Activated T-cell treated with anti-CD3 and anti-CD28 coated beads for 4 hours (primary cell): Measurements from ENCODE around the gene PTCH1.

Experiments
- DNase-seq: peaks from one replicate; pipeline ENCODE4 v3.0.0-alpha.2; 2020

The PTCH1 gene

DNA sequence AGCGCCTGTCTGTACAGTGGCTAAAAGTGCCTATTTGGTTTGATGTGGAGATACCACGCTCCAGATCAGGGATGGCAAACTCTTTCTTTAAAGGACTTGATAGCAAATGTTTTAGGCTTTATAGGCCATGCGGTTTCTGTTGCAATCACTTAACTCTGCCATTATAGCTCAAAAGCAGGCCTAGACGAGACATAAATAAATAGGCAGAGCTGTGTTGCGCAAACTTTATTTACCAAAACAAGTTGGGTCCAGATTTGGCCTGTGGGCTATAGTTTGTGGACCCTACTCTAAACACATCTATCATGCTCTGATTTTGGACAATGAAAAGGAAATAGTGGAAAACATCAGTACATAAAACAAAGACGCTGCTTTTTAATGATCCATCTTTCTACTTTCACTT, 79.2 kb downstream of the PTCH1 start:
- no peak for DNase-seq

DNA sequence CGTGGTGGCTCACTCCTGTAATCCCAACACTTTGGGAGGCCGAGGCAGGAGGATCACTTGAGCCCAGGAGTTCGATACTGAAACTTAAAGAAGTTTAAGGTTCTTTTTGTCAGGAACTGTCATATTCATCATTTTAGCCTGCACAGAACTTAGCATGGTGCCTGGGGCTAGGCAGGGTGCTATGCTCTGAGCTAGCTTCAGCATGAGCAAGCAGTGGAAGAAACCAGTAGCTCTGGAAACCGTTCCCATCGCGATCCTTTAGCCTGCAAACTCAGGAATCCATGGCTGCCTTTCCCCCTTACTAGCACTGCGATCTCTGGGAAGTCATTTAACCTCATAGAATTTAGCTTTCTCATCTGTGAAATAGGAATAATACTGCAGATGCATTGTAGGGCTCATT, 80.4 kb downstream of the PTCH1 start:
- DNase-seq = no peak

DNA sequence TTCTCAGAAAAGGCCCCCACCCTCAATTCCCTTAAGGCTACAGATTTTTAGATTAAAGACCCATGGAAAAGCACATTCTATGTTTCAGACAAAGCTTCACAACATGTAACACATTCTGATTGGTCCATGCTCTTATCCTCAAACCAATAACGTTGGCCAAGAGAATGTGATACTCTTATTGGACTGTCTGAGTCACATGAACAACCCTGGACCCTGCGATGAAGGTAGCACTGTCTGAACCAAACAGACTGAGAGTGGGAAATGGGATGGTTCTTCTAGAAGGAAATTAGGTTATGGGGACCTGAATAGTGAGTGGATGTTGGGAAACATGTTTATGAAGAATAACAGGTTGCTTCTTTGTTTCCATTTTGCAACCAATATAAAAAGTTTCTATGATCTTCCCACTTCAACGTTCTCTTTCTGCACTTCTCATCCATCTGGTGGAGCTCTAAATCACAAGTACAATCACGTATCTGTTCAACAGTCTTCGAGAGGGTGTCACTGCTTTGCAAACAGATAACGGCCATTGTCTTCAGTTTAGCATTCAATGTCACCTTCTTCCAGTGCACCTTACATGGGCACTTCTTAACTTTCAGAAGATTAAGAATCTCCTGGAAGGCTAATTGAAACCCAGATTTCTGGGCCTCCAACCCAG, 81.6 kb downstream of the PTCH1 start:
- no peak for DNase-seq

DNA sequence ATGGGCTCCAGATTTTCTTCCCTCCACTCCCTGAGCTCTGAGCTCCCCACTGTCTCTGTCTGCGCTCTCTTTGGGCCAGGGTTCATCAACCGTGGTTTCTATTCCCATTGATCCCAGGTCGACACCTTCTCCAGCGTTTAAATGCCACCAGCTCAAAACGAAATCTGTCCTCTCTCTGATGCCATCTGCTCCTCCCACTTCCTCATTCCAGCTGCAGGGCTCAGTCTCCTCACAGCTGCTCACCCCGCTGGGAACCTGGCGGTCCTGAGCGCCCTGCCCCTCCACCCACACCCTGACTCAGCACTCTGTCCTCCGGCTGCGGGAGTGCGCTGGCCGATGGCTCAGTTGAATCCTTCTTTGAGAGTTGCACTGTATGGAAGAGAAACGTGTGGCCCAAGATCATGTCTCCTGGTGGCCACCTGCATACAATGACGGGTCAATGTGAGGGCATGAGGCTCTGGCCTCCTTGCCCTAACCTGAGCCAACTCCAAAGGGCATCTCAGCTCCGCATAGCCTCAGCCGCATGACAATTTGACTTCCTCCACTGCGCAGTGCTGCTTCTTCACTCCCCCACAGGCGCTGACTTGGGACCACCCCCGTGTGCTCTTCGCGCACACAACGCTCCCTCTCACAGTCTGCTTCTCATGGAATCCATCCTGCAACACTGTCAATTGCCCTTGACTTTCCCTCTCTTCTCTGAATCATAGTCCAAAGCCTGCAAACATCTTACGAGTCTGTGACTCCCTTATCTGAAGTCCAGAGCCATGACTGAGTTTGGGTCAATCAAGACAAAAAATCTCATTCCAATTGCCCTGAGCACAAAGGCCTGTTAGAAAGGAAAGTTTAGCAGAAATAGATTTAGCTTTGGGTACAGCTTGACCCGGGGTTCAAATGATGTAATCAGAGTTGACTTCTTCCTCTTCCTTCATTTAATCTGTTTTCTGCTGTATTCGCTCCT, 82.4 kb downstream of the PTCH1 start:
- no peak for DNase-seq

DNA sequence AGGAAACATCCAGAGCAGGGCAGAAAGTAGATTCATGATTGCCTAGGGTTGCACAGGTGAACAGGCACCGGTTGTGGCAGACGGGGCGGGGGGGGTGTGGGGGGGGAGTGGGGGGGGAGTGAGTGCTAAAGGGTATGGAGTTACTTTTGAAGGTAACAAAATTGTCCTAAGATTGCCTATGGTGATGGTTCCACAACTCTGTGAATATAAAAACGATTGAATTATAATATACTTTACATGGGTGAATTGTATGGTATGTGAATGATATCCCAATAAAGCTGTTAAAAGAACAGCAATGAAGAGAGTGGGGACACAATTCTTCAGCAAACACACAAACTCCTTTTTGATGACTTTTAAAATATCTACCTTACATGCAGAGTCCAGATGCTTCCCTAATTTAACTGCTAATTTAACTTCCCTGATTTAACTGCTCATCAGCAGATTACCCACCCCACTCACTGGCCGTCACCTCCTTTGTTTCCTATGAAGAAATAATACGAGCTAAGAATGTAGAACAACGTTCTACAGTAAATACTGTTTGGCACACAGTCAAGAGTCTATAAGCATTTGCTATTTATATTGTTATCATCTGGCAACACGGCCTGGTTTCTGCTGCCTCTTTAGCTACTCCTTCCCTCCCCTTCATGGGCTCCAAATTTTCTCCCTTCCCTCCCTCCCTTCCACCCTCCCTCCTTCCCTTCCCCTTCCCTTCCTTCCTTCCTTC, 83.5 kb downstream of the PTCH1 start:
- no peak for DNase-seq

DNA sequence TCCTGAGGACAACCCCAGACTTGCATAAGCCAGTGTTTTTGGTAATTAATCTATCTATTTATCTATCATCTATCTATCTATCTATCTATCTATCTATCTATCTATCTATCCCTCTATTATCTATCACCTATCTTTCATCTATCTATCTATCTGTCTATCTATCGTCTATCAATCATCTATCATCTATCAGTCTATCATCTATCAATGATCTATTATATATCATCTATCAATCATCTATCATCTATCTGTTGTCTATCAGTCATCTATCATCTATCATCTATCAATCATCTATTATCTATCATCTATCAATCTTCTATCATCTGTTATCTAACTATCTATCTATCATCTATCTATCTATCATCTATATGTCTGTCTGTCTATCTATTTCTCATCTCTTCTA, 85.5 kb downstream of the PTCH1 start:
- DNase-seq = no peak

DNA sequence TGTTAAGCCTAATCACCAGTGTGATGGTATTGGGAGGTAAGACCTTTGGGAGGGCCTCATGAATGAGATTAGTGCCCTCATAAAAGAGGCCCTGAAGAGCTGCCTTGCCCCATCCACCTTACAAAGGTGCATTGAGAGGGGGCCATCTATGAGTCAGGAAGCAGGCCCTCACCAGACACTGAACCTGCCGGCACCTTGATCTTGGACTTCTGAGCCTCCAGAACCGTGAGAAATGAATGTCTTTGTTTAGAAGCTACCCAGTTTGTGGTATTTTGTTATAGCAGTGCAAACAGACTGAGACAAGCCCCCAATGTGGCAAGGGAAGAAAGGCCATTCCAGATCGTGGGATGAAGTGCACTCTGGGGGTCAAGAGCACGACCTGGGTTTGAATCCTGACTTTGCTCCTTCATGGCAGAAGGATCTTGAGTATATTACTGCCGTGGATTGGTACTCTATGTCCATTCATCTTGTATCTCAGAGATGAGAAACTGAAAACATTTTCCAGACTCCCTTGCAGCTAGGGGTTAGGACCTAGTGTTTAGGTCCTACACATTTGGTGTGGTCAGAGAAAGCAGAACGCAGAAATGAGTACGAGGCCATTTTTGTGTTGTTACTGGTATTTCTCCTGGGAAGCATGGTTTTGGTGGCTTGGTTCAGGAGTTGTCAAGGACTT, 86.7 kb downstream of the PTCH1 start:
- no peak for DNase-seq

DNA sequence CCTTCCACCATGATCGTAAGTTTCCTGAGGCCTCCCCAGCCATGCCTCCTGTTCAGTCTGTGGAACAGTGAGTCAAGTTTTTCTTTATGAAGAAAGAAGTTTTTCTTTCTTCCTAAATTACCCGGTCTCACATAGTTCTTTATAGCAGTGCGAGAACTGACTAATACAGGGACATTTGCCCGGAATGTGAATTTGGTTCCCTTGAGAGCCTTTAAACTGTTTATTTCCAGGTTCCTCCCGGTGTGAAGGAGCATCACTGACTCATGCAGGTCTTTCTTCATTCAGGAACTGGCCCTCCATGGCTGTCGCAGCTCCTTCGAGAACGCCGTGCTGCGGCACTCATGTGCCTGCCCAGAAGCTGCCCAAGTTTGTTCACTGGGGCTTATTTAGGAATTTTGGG, 87.7 kb downstream of the PTCH1 start:
- DNase-seq = no peak

DNA sequence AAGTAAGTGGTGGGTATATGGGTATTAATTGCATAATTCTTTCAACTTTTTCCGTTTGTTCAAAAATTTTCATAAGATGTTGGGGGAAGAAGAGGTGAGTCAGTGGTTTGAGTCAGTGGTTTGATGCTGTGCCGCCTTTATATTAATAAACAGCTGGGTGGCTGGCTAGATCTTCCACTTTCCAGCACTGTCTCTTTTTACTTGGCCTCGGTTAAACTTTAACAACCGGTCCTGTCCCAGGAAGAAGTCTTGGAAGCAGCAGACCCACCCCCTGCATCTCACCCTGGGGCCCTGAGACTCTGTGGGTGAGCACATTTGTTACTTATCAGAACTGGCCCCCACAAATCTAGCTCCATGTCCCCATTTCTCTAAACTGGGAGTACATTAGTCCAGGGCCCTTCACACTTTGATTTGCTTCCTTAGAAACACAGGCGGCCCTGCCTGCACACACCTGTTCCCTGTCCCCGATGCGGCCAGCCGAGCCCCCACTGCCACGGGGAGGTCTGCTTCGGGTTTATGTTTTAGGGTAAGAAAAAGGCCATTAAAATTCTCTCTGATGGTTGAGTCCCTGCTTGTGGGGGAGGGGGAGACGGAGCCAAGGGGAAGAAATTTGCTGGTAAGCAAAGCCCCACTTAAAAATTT, 90.7 kb downstream of the PTCH1 start:
- DNase-seq = no peak

DNA sequence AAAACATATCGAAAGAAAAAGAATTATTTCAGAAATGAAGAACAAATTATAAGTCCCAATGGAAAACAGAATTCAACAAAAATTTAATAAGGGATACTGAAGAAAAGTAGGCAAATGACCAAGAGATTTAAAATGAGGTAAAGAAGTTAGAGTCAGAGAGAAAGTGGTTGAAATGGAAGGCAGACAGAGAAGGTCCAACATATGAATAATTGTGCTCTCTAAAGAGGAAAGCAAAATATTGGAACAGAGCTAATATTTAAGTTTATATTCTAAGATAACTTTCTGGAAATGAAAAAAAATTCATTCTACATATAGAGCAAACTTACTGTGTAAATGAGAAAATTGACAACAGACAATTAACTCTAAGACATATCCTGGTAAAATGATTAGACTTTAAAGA, 94.1 kb downstream of the PTCH1 start:
- DNase-seq = no peak

DNA sequence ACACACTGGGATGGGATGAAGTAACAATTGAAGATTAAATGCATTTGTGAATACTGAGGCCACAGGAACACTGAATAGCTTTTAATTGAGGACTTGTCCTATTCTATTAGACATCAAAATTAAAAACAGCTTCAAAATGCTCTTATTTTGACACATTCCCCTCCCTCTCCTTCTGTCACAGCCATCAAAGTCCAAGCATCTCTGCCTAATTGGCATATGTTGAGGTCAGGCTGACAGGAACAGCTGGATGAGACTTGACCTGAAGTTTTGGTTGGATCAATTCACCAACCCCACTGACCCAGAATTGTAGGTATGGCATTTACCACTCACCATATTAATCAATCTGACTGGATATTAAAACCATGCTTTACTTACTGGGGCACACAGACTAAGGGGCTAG, 96.3 kb downstream of the PTCH1 start:
- no peak for DNase-seq

DNA sequence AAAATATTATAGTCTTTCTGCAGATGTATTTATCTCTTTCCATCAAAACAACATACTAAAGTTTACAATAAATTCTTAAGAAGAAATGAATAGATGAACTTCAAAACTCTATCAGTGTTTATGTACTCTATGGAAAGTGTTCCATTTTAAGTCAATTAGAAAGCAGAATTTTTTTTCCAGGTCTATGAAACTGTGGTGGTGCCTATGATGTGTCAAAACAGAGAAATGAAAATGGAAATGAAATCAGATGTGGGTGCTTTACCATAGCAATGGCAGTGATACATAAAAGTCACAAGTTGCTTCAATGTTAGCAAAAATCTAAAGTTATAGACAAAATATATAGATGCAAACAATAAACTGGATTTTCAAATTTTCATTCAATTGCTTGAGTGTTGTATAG, 97.3 kb downstream of the PTCH1 start:
- DNase-seq = no peak

DNA sequence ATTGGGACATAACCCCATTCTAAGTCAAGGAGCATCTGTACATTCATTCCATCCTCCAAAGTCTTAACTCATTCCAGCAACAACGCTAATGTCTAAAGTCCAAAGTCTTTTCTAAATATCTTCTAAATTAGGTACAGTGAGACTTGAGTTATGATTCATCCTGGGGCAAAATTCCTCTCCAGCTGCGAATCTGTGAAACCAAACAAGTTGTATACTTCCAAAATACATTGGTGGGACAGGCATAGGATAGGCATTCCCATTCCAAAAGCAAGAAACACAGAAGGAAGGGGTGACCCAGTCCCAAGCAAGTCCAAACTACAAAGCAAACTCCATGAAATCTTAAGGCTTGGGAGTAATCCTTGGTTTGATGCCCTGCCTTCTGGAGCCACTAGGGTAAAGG, 101.6 kb downstream of the PTCH1 start:
- DNase-seq = no peak

DNA sequence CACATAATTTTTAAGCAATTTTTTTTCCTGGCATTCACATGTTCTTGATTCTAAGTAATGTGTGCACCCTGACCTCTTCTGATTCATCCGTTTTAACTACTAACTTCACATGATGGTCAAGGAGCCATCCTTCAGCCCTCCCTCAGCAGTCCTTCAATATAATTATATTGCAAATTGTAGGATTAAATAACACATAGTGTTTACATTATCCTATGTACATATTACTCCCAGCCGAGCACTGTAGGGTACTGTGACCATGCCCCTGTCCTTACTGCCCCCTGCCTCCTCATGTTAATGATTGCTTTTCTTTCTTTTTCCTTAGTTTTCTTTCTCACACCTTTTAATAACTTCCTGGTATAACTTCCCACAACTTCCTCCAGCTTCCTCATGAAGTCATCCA, 103.0 kb downstream of the PTCH1 start:
- DNase-seq = no peak

DNA sequence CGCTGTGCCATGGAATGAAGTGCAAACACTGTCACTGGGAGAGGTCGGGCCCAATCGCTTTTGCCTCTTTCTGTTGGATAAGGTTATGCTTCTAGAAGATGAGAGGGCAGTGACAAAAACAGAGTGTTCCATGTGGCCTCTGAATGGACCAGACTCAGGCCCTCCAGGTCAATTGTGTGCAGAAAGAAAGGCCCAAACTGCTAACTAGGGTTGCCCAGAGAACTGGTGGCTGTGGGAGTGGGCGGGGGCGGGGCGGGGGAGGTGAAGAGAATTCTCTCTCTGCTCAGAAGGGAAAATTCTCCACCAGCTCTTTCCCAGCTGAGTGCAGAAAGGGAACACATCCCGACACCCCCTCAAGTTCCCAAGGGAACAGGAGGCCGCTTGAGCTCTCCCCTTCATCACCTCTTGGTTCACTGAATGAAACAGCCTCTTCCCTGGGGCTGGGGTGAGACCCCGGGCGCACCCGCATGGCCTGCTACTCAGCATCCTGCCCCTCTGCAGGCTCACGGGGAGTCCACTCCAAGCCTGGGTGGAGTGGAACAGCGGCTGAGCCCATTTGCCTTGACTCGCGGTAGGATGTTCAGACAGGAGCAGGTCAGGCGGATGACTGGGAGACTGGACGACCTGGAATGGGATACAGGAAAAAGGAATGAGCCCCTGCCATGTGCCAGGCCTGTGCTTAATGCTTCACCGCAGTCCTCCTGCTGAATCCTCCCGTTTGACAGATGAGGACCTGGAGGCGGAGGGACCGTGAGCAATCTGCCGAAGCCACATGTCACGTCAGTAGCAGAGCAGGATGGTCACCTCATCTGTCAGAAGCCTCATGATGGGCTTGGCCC, 105.5 kb downstream of the PTCH1 start:
- DNase-seq = no peak

DNA sequence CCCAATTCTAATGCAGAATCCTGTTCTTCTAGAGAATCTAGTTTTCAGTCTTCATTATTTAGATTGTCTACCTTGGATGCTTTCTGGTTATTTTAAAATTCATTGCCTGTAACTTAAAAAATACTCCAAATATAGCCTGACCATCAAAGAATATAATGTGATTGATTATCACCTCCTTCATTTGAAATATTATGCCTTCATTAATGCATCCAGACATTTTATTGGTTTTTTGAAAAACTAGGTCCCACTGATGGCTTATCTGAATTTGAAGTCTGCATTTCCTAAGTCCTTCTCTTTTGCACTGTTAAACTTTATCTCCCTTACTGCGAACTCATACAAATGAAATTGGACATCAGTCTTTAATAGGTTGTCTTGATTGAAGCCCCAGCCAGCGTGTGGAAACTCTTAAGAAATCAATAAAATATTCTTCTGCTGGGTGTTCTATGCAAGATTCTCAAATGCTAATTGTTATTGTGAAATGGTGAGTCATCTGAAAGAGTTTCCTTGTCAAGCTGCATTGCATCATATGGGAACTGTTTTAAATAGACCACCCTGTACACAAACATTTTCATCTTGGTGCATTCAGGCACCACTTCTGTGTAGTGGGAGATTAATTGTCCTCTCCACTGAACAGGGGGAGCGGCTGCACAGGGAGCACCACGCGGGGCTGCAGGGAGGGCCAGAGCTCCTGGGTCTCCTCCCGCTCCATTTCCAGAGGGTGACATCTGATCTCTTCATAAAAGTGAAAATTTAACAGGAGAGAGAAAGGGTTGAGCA, 106.9 kb downstream of the PTCH1 start:
- DNase-seq = no peak

DNA sequence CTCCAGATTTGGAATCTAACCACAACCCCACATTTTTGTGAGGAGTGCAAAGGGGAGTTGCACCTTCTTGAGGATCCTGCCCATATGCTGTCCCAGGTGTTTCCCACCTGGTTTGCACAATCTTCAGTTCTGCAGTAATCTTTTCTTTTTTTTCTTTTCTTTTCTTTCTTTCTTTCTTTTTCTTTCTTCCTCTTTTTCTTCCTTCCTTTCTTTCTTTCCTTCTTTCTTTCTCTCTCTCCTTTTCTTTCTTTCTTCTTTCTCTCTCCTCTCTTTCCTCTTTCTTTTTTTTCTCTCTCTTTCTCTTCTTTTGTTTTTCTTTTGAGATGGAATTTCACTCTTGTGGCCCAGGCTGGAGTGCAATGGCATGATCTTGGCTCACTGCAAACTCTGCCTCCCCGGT, 109.2 kb downstream of the PTCH1 start:
- DNase-seq = no peak

DNA sequence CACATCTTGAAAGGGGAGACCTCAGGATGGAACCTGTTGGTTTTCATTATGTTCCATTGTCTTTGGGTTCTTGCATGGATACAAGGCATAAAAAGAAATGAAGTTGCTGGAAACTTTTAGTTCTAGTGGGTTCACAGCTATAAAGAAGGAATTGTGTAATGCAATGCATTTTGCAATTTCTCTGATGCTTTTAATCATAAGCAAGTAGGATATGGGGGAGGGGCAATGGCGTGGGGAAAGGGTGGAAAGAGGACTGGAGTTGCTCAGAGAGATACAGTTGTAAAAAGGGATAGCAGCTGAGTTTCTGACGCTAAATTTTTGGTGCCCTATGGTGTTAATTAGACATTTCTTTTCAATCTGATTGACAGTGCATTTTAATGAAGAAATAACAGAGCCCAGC, 110.7 kb downstream of the PTCH1 start:
- DNase-seq = no peak

DNA sequence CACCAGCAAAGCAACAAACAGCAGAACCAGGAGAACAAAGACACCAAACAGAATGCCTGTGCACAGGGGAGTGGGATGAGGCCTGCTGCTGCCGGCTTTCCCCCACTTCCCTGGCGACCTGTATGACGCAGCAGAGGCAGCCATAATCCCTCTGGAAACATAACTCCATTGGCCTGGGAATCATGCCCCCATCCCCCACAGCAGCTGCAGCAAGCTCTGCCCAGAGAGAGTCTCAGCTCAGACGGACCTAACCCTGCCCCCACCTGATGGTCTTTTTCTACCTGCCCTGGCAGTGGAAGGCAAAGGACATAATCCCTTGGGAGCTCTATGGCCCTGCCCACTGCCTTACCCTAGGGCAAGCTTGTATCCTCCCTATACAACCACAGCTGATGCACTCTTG, 117.5 kb downstream of the PTCH1 start:
- no peak for DNase-seq
